ENCODE measurements around the gene SLX4IP.

- TF ChIP-seq EZH2 (IDR thresholded peaks at IDR 0.05) (no peak), POLR2AphosphoS5 (IDR thresholded peaks at IDR 0.05; ENCODE audit: borderline replicate concordance, low read depth, low read length) (no peak), FOXP2 (optimal IDR thresholded peaks at IDR 0.05; ENCODE audit: control extremely low read depth, extremely low read length, insufficient read depth) (no peak)
Observed at GRCh38 chr20:10579942-10580341, 144.8 kb downstream of the SLX4IP start.

Data from SK-N-MC (cell line).